Testis (tissue), 2 donors: Measurements from ENCODE around the gene NACC2.

Experiments used
- POLR2A ChIP-seq: fragments of 450-650 bp; IDR thresholded peaks from one replicate; pipeline ENCODE4 v1.6.1; 2017; ENCODE audit warnings: antibody characterized with exemption, mild to moderate bottlenecking, moderate library complexity
- TF ChIP-seq, protein P1 (sequence below), 3 experiments: fragments of 450-650 bp in 2 of 3; fragments of 200-600 bp in 1 of 3; sonication (generic) in 1 of 3; IDR thresholded peaks; one replicate each; pipeline ENCODE4 v1.5.1; 2016 to 2019; ENCODE audit warnings: antibody characterized with exemption in 3 of 3, mild to moderate bottlenecking in 2 of 3, moderate library complexity in 1 of 3

DNA sequence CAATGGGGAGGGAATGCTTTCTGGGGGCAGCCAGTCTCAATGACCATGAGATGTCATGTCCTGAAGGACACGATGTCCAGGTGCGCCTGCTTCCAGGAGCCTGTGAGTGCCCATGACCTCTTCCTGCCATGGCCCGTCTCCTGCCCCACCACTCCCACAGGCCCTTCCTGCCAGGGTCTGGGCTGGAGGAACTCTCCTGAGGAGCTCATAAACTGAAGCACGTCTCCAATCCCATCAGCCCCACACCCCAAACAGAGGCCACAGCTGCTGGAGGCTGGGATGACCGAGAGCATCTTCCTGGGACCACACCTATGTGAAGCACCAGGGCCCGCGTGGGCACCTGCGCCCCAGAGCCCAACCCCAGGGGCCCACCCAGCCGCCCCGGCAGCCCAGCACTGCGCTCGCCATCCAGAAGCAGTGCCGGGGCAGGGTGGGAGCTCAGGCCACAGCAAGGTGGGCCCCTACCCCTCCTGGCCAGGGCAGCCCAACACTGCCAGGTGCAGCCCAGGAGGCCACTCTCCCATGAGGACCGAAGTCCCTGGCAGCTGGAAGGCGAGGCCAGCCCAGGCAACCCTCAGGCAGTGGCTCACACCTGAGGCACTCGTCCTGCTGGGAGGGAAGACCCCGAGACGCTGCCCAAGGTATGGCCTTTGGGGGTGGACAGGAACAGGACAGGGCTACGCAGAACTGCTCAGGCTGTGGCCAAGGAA is 80.0 kb downstream of the NACC2 start:
- TF ChIP-seq, protein P1, sequence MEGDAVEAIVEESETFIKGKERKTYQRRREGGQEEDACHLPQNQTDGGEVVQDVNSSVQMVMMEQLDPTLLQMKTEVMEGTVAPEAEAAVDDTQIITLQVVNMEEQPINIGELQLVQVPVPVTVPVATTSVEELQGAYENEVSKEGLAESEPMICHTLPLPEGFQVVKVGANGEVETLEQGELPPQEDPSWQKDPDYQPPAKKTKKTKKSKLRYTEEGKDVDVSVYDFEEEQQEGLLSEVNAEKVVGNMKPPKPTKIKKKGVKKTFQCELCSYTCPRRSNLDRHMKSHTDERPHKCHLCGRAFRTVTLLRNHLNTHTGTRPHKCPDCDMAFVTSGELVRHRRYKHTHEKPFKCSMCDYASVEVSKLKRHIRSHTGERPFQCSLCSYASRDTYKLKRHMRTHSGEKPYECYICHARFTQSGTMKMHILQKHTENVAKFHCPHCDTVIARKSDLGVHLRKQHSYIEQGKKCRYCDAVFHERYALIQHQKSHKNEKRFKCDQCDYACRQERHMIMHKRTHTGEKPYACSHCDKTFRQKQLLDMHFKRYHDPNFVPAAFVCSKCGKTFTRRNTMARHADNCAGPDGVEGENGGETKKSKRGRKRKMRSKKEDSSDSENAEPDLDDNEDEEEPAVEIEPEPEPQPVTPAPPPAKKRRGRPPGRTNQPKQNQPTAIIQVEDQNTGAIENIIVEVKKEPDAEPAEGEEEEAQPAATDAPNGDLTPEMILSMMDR (IDR thresholded peaks at IDR 0.05) = no peak
- no peak for TF ChIP-seq POLR2A
